B cell (primary cell): ENCODE results near the gene RNF187.

Experiments used
- EZH2 ChIP-seq: IDR thresholded peaks from 2 replicates; pipeline ENCODE4 v1.6.1; 2012; ENCODE audit warnings: borderline replicate concordance, low read depth, mild to moderate bottlenecking, moderate library complexity, low read length; ENCODE audit not compliant: insufficient read depth, poor library complexity, severe bottlenecking
- TF ChIP-seq, protein P1 (sequence below): fragments of 200-600 bp; IDR thresholded peaks from one replicate; pipeline ENCODE4 v1.8.0; 2022; ENCODE audit warnings: antibody characterized with exemption, mild to moderate bottlenecking

GRCh38 chr1:228493141-228494043 is 6.2 kb downstream of the RNF187 start:
- no peak for TF ChIP-seq EZH2
- TF ChIP-seq, protein P1, sequence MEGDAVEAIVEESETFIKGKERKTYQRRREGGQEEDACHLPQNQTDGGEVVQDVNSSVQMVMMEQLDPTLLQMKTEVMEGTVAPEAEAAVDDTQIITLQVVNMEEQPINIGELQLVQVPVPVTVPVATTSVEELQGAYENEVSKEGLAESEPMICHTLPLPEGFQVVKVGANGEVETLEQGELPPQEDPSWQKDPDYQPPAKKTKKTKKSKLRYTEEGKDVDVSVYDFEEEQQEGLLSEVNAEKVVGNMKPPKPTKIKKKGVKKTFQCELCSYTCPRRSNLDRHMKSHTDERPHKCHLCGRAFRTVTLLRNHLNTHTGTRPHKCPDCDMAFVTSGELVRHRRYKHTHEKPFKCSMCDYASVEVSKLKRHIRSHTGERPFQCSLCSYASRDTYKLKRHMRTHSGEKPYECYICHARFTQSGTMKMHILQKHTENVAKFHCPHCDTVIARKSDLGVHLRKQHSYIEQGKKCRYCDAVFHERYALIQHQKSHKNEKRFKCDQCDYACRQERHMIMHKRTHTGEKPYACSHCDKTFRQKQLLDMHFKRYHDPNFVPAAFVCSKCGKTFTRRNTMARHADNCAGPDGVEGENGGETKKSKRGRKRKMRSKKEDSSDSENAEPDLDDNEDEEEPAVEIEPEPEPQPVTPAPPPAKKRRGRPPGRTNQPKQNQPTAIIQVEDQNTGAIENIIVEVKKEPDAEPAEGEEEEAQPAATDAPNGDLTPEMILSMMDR, result no peak
